COLO668 (cell line): Measurements from ENCODE around the gene HMGN5.

Experiments used
- DNase-seq: peaks from one replicate; lab custom pipeline; 2025; ENCODE audit not compliant: unreplicated experiment; lab: John Stamatoyannopoulos, UW

The HMGN5 gene

GRCh38 chrX:81120936-81121371, 80.8 kb downstream of the HMGN5 start:
- DNase-seq = peak; percentile 42

- peak; percentile 0 for DNase-seq
Observed at GRCh38 chrX:81120258-81120935, 81.3 kb downstream of the HMGN5 start.

GRCh38 chrX:81114757-81115156, 87.0 kb downstream of the HMGN5 start:
- no peak for DNase-seq

GRCh38 chrX:81110286-81110685, 91.4 kb downstream of the HMGN5 start:
- DNase-seq = no peak

- DNase-seq = no peak
Observed at GRCh38 chrX:81082649-81083048, 119.1 kb downstream of the HMGN5 start.
